ENCODE measurements around the gene ZNF701. TPM values are rescaled to one million over a fixed set of nuclear protein-coding genes. Genes with fewer than 3 reads are reported as not detected.

The ZNF701 gene
- total RNA-seq, 2 experiments from 2014 or later = 18.1 to 25.5 TPM

DNA sequence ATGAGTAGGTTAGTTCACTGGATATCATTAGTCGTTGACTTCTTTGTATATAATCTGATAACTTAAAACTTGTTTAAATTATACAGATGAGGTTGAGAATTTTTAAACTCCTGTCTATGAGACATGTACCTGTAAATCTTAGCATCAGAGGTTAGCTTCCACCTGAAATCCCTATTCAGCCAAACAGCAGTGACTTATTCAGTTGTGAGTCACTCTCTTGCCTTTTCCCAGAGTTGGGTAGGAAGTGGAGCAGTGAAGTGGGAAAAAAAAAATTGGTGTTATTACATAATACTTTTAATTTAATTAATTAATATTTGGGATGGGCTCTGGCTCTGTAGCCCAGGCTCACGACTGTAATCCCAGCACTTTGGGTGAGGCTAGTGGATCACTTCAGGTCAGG, 32.9 kb downstream of the ZNF701 start:
- CTCF ChIA-PET (ENCODE audit: unreplicated experiment) = no interaction called here

DNA sequence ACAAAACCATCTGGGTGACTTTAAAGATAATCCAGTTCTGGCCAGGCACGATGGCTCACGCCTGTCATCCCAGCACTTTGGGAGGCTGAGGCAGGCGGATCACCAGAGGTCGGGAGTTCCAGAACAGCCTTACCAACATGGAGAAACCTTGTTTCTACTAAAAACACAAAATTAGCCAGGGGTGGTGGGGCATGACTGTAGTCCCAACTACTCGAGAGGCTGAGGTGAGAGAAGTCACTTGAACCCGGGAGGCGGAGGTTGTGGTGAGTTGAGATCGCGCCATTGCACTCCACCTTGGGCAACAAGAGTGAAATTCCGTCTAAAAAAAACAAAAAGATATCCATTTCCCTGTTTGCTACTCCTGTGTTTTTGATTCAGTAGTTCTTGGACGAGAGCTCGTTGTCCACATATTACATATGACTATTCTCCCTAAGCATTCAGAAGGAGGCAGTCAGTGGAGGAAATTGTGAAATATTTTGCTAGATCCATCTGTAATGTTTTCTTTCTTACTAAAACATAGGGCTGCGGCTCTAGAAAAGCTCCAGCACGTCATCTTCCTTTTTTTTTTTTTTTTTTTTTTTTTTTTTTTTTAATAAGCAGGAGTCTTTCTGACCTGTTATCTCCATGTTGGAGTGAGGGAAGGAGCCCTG, 33.6 kb downstream of the ZNF701 start:
- no peaks in the 10 kb centered on the region for H3K79me2 ChIP-seq (ENCODE audit: insufficient read depth, low read depth, low read length)
- intact Hi-C loops (cut with micrococcal nuclease; ENCODE audit: unreplicated experiment) = no loop called here
- H3K27ac ChIP-seq (ENCODE audit: low read depth, low read length, poor library complexity, severe bottlenecking) = no peak overlapping the region
- DNase-seq (ENCODE audit: low spot score) = no peak
- peaks cover 8% of the 10 kb centered on the region for H3K4me1 ChIP-seq (ENCODE audit: insufficient read depth, low read length, poor library complexity, severe bottlenecking)
- ChIA-PET CTCF (ENCODE audit: unreplicated experiment) (no interaction called here), POLR2A (interaction anchor here (0.6 to 0.9 kb wide), 2 partner anchors 38 to 527 kb away, joined by 3 to 4 read pairs; no protein-coding TSS in a partner anchor)
- no TSS peak for BruUV-seq (replicated peaks)
- no peaks in the 10 kb centered on the region for H3K9me3 ChIP-seq (ENCODE audit: low read length)
- no peak overlapping the region for H3K4me3 ChIP-seq (ENCODE audit: low read depth, low read length, poor library complexity, severe bottlenecking)
- H3K36me3 ChIP-seq (ENCODE audit: insufficient read depth, low read length) = peaks cover 12% of the 10 kb centered on the region
- no peak overlapping the region for H2AFZ ChIP-seq (ENCODE audit: low read length)
- TF ChIP-seq, protein P1, sequence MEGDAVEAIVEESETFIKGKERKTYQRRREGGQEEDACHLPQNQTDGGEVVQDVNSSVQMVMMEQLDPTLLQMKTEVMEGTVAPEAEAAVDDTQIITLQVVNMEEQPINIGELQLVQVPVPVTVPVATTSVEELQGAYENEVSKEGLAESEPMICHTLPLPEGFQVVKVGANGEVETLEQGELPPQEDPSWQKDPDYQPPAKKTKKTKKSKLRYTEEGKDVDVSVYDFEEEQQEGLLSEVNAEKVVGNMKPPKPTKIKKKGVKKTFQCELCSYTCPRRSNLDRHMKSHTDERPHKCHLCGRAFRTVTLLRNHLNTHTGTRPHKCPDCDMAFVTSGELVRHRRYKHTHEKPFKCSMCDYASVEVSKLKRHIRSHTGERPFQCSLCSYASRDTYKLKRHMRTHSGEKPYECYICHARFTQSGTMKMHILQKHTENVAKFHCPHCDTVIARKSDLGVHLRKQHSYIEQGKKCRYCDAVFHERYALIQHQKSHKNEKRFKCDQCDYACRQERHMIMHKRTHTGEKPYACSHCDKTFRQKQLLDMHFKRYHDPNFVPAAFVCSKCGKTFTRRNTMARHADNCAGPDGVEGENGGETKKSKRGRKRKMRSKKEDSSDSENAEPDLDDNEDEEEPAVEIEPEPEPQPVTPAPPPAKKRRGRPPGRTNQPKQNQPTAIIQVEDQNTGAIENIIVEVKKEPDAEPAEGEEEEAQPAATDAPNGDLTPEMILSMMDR (conservative IDR thresholded peaks at IDR 0.05; ENCODE audit: low read length) = no peak
- TF ChIP-seq EZH2phosphoT487 (IDR thresholded peaks at IDR 0.05; ENCODE audit: borderline replicate concordance, low read depth, low read length) = no peak
- no peaks in the 10 kb centered on the region for H3K9me2 ChIP-seq (ENCODE audit: insufficient read depth, low read length)
- no peaks in the 10 kb centered on the region for H4K20me1 ChIP-seq (ENCODE audit: insufficient read depth, low read length)
- H3K4me2 ChIP-seq (ENCODE audit: low read length) = no peak overlapping the region

More for the DNA sequence above, 32.9 kb downstream of the ZNF701 start:
- no TSS peak for BruUV-seq (replicated peaks)
- no peaks in the 10 kb centered on the region for H3K79me2 ChIP-seq (ENCODE audit: insufficient read depth, low read depth, low read length)
- DNase-seq (ENCODE audit: low spot score) = no peak
- H3K4me3 ChIP-seq (ENCODE audit: low read depth, low read length, poor library complexity, severe bottlenecking) = no peak overlapping the region
- no peaks in the 10 kb centered on the region for H3K9me3 ChIP-seq (ENCODE audit: low read length)
- H3K4me1 ChIP-seq (ENCODE audit: insufficient read depth, low read length, poor library complexity, severe bottlenecking) = peaks cover 8% of the 10 kb centered on the region
- no peak overlapping the region for H3K4me2 ChIP-seq (ENCODE audit: low read length)
- TF ChIP-seq, protein P1 (conservative IDR thresholded peaks at IDR 0.05; ENCODE audit: low read length) = no peak
- no peak for TF ChIP-seq EZH2phosphoT487 (IDR thresholded peaks at IDR 0.05; ENCODE audit: borderline replicate concordance, low read depth, low read length)
- no peaks in the 10 kb centered on the region for H3K9me2 ChIP-seq (ENCODE audit: insufficient read depth, low read length)
- no peak overlapping the region for H2AFZ ChIP-seq (ENCODE audit: low read length)
- intact Hi-C loops (cut with micrococcal nuclease; ENCODE audit: unreplicated experiment) = no loop called here
- H3K27ac ChIP-seq (ENCODE audit: low read depth, low read length, poor library complexity, severe bottlenecking) = no peak overlapping the region
- no peaks in the 10 kb centered on the region for H4K20me1 ChIP-seq (ENCODE audit: insufficient read depth, low read length)
- peaks cover 17% of the 10 kb centered on the region for H3K36me3 ChIP-seq (ENCODE audit: insufficient read depth, low read length)
- POLR2A ChIA-PET = no interaction called here

DNA sequence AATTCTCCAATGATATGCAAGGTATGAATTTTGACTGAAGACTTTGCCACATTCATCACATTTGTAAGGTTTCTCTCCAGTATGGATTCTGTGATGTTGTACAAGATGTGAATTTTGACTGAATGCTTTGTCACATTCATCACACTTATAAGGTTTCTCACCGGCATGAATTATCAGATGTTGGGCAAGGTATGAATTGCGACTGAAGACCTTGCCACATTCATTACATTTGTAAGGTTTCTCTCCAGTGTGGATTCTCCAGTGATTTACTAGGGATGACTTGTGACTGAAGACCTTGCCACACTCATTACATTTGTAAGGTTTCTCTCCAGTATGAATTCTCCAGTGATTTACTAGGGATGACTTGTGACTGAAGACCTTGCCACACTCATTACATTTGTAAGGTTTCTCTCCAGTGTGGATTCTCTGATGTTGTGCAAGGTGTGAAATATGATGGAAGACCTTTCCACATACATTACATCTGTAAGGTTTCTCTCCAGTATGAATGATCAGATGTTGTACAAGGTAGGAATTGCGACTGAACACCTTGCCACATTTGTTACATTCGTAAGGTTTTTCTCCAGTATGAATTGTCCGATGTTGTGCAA, 43.3 kb downstream of the ZNF701 start:
- TF ChIP-seq, protein P1 (conservative IDR thresholded peaks at IDR 0.05; ENCODE audit: low read length) = no peak
- no peak for TF ChIP-seq EZH2phosphoT487 (IDR thresholded peaks at IDR 0.05; ENCODE audit: borderline replicate concordance, low read depth, low read length)
- H3K36me3 ChIP-seq (ENCODE audit: insufficient read depth, low read length) = peaks cover 90% of the 10 kb centered on the region
- H3K9me3 ChIP-seq (ENCODE audit: low read length) = peaks cover 42% of the 10 kb centered on the region

More for the DNA sequence above, 43.3 kb downstream of the ZNF701 start:
- no peak for DNase-seq (ENCODE audit: low spot score)
- no peak overlapping the region for H2AFZ ChIP-seq (ENCODE audit: low read length)
- no peaks in the 10 kb centered on the region for H3K4me1 ChIP-seq (ENCODE audit: insufficient read depth, low read length, poor library complexity, severe bottlenecking)
- H3K27ac ChIP-seq (ENCODE audit: low read depth, low read length, poor library complexity, severe bottlenecking) = no peak overlapping the region
- H3K4me3 ChIP-seq (ENCODE audit: low read depth, low read length, poor library complexity, severe bottlenecking) = no peak overlapping the region
- POLR2A ChIA-PET = no interaction called here
- no peak overlapping the region for H3K4me2 ChIP-seq (ENCODE audit: low read length)
- peaks cover 9% of the 10 kb centered on the region; the same call in 1 of the 2 replicates for H3K79me2 ChIP-seq (ENCODE audit: insufficient read depth, low read depth, low read length)
- H3K9me2 ChIP-seq (ENCODE audit: insufficient read depth, low read length) = no peaks in the 10 kb centered on the region
- BruUV-seq (replicated peaks) = no TSS peak
- CTCF ChIA-PET (ENCODE audit: unreplicated experiment) = no interaction called here
- intact Hi-C loops (cut with micrococcal nuclease; ENCODE audit: unreplicated experiment) = no loop called here
- H4K20me1 ChIP-seq (ENCODE audit: insufficient read depth, low read length) = no peaks in the 10 kb centered on the region
